Measurements from ENCODE around the gene TNNC2.

GRCh38 chr20:45781391-45781931 is 45.7 kb downstream of the TNNC2 start:
- TF ChIP-seq POLR2AphosphoS5 (IDR thresholded peaks at IDR 0.05) (no peak), CTCF (IDR thresholded peaks at IDR 0.05; ENCODE audit: poor library complexity, severe bottlenecking) (no peak), REST (IDR thresholded peaks at IDR 0.05; ENCODE audit: borderline replicate concordance) (no peak)

All from neural cell (in vitro differentiated cells).